Breast epithelium (tissue), 3 donors: Measurements from ENCODE around the gene CNMD.
"Not testable (repeated sequence)": the region's sequence is repeated elsewhere in the genome, so short reads cannot be mapped to it uniquely, and the experiment has no call there.

Experiments
- POLR2A ChIP-seq: fragments of 450-650 bp; IDR thresholded peaks from one replicate; pipeline ENCODE4 v1.6.1; 2016; ENCODE audit warnings: antibody characterized with exemption, mild to moderate bottlenecking, moderate library complexity
- POLR2AphosphoS5 ChIP-seq, 3 donors: sonication (generic); formaldehyde crosslinking; IDR thresholded peaks; one replicate each; pipeline ENCODE4 v1.6.1; 2017; ENCODE audit warnings: antibody characterized with exemption in 3 of 3
- TF ChIP-seq, protein P1 (sequence below), 3 donors: fragments of 450-650 bp; IDR thresholded peaks; one replicate each; pipeline ENCODE4 v1.5.1; 2016 to 2017; ENCODE audit warnings: antibody characterized with exemption in 3 of 3, mild to moderate bottlenecking in 3 of 3, moderate library complexity in 3 of 3

DNA sequence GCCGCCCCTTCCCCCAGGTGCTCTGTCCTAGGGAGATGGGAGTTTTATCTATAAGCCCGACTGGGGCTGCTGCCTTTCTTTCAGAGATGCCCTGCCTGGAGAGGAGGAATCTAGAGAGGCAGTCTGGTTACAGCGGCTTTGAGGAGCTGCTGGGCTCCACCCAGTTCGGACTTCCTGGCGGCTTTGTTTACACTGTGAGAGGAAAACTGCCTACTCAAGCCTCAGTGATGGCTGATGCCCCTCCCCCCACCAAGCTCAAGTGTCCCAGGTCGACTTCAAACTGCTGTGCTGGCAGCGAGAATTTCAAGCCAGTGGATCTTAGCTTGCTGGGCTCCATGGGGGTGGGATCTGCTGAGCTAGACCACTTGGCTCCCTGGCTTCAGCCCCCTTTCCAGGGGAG is 18.7 kb downstream of the CNMD start:
- TF ChIP-seq, protein P1, sequence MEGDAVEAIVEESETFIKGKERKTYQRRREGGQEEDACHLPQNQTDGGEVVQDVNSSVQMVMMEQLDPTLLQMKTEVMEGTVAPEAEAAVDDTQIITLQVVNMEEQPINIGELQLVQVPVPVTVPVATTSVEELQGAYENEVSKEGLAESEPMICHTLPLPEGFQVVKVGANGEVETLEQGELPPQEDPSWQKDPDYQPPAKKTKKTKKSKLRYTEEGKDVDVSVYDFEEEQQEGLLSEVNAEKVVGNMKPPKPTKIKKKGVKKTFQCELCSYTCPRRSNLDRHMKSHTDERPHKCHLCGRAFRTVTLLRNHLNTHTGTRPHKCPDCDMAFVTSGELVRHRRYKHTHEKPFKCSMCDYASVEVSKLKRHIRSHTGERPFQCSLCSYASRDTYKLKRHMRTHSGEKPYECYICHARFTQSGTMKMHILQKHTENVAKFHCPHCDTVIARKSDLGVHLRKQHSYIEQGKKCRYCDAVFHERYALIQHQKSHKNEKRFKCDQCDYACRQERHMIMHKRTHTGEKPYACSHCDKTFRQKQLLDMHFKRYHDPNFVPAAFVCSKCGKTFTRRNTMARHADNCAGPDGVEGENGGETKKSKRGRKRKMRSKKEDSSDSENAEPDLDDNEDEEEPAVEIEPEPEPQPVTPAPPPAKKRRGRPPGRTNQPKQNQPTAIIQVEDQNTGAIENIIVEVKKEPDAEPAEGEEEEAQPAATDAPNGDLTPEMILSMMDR (IDR thresholded peaks at IDR 0.05) = not testable (repeated sequence)
- not testable (repeated sequence) for TF ChIP-seq POLR2A; POLR2AphosphoS5 (IDR thresholded peaks at IDR 0.05)
